Cardiac muscle cell (in vitro differentiated cells and primary cell): ENCODE data around the gene MRI1. TPM values are rescaled to one million over a fixed set of nuclear protein-coding genes. Genes with fewer than 3 reads are reported as not detected.

Experiments used
- DNase-seq, 2 donors: peaks; one replicate each; pipeline versions ENCODE4 v3.0.0 to v3.0.0-alpha.2; 2010 to 2017; ENCODE audit warnings: low read depth in 1 of 2, low spot score in 1 of 2
- H3K27ac ChIP-seq: fragments of 200-600 bp; sonication (generic); 2 replicates; pipeline ENCODE4 v1.5.1; 2016
- H3K27me3 ChIP-seq: fragments of 200-600 bp; sonication (generic); 2 replicates; pipeline ENCODE4 v1.6.0; 2016; ENCODE audit warnings: control low read depth
- H3K36me3 ChIP-seq: fragments of 200-600 bp; sonication (generic); 2 replicates; pipeline ENCODE4 v1.5.1; 2016; ENCODE audit warnings: control low read depth
- H3K4me1 ChIP-seq: fragments of 200-600 bp; sonication (generic); 2 replicates; pipeline ENCODE4 v1.8.1; 2017; ENCODE audit warnings: low read depth, mild to moderate bottlenecking, mixed run types
- H3K4me3 ChIP-seq: fragments of 200-600 bp; sonication (generic); 2 replicates; pipeline ENCODE4 v1.5.1; 2016; ENCODE audit warnings: mild to moderate bottlenecking
- H3K9me3 ChIP-seq: fragments of 200-600 bp; sonication (generic); 2 replicates; pipeline ENCODE4 v1.5.1; 2017; ENCODE audit warnings: low read depth, mild to moderate bottlenecking, control low read depth
- CTCF ChIP-seq: IDR thresholded peaks from 2 replicates; pipeline ENCODE4 v1.5.1; 2012; ENCODE audit warnings: low read depth, mild to moderate bottlenecking, low read length
- polyA plus RNA-seq: library from polyadenylated mRNA; unstranded; fragments of >200 nt; fragmentation: Nextera tagmentation; extraction: Ambion mirVana; gene quantifications from 2 replicates; pipeline ENCODE4 v1.2.1, GENCODE V29; 2016
- total RNA-seq: library from RNA; depleted of rRNA; stranded (reverse); fragments of >200 nt; gene quantifications from 2 replicates; pipeline ENCODE4 v1.2.3, GENCODE V29; 2016

Gene MRI1
- total and polyA plus RNA-seq, 2 experiments from 2014 or later, result 24.8 to 92.4 TPM

DNA sequence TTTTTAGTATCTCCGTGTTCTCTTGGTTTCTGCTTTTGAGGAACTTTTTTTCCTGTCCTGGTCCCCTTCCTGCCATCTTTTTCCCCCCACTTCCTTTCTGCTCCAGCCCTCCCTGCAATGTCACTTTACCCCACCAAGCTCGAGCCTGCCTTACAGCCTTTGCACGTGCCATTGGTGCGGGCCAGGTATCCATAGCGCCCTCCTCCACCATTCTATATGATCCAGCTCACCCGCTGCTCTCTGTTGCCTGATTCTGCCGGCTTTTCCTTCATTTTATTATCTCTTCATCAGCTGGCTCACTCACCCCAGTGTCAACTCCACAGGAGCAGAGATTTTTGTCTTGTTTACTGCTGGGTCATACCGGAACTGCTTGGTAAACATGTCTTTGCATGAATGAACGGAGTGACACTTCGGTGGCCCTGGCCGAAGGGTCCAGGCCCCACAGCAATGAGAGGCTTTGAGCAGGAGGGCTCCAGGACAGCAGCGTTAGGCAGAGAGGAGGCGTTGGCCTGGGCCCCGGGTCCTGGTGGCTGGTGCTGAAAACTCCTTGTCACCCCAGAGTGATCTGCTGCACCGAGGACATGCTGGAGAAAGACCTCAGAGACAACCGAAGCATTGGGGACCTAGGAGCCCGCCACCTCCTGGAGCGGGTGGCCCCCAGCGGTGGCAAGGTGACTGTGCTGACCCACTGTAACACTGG lies 1.2 kb downstream of the MRI1 start:
- Histone ChIP-seq H3K27ac (no peak overlapping the region), H3K27me3 (no peaks in the 10 kb centered on the region), H3K4me1 (no peaks in the 10 kb centered on the region), H3K9me3 (no peaks in the 10 kb centered on the region), H3K36me3 (peaks cover 20% of the 10 kb centered on the region), H3K4me3 (peak overlapping the region; percentile 57)
- DNase-seq, result no peak
- no peak for TF ChIP-seq CTCF

DNA sequence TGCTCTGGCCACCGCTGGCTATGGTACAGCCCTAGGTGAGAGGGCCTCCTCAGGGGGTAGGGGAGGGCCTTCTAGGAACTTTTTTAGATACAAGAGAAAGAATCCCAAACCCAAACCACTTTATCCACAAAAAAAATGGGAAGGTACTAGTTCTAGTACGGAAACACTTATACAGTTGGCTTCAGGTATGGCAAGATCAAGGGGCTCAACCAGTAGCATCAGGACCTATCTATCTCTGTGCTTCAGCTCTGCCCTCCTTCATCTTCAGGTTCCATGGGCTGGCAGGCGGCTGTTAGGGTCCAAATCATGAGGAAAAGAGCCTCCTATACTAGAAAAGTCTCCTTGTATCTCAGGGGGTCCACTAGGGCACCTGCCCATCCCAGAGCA lies 1.8 kb downstream of the MRI1 start:
- no peaks in the 10 kb centered on the region for H3K9me3 ChIP-seq
- H3K27me3 ChIP-seq, result no peaks in the 10 kb centered on the region
- H3K27ac ChIP-seq, result no peak overlapping the region
- no peak overlapping the region for H3K4me3 ChIP-seq
- no peak for TF ChIP-seq CTCF
- H3K4me1 ChIP-seq, result no peaks in the 10 kb centered on the region
- peaks cover 17% of the 10 kb centered on the region for H3K36me3 ChIP-seq
- no peak for DNase-seq

DNA sequence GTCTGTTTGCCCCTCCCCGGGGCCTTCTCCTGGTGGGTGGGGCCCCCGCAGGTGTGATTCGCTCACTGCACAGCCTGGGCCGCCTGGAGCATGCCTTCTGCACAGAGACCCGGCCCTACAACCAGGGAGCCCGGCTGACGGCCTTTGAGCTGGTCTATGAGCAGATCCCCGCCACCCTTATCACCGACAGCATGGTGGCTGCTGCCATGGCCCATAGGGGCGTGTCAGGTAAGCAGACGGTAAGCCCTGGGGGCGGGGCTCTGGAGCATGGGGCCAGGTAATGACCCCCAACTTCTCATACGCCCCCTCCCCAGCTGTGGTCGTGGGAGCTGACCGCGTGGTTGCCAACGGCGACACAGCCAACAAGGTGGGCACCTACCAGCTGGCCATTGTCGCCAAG lies 4.2 kb downstream of the MRI1 start:
- H3K27me3 ChIP-seq, result no peaks in the 10 kb centered on the region
- H3K4me1 ChIP-seq, result no peaks in the 10 kb centered on the region
- no peak for DNase-seq
- H3K36me3 ChIP-seq, result peaks cover 9% of the 10 kb centered on the region
- no peak overlapping the region for H3K27ac ChIP-seq
- H3K9me3 ChIP-seq, result no peaks in the 10 kb centered on the region
- TF ChIP-seq CTCF, result no peak
- H3K4me3 ChIP-seq, result no peak overlapping the region

GRCh38 chr19:13770013-13770635 lies 5.8 kb downstream of the MRI1 start:
- no peak overlapping the region for H3K4me3 ChIP-seq
- H3K27ac ChIP-seq, result no peak overlapping the region
- no peak for TF ChIP-seq CTCF
- H3K4me1 ChIP-seq, result peaks cover under 1% of the 10 kb centered on the region
- DNase-seq, result no peak
- H3K27me3 ChIP-seq, result no peaks in the 10 kb centered on the region
- peaks cover 9% of the 10 kb centered on the region for H3K36me3 ChIP-seq
- no peaks in the 10 kb centered on the region for H3K9me3 ChIP-seq

- H3K4me3 ChIP-seq, result peak within 1 kb of the TSS; percentile 86
- TF ChIP-seq CTCF, result no peak
- peaks cover 15% of the 10 kb centered on the region for H3K36me3 ChIP-seq
- no peaks in the 10 kb centered on the region for H3K9me3 ChIP-seq
- no peaks in the 10 kb centered on the region for H3K27me3 ChIP-seq
- H3K4me1 ChIP-seq, result peaks cover 3% of the 10 kb centered on the region
- DNase-seq, result peak; percentile 91 to 94
- H3K27ac ChIP-seq, result peak within 1 kb of the TSS; percentile 89
Observed at GRCh38 chr19:13774217-13775191, 10.2 kb downstream of the MRI1 start, which contains the start of gene C19orf53. Gene C19orf53, plus strand, starts transcription at chr19:13774456. Its CDS starts 22 bp downstream, at chr19:13774478.
